NCI-H526 (cell line): ENCODE measurements around the gene FLYWCH1.

Source experiments
- DNase-seq, 2 experiments: peaks; one replicate each; lab custom pipeline; 2025; lab: John Stamatoyannopoulos, UW

The FLYWCH1 gene

DNA sequence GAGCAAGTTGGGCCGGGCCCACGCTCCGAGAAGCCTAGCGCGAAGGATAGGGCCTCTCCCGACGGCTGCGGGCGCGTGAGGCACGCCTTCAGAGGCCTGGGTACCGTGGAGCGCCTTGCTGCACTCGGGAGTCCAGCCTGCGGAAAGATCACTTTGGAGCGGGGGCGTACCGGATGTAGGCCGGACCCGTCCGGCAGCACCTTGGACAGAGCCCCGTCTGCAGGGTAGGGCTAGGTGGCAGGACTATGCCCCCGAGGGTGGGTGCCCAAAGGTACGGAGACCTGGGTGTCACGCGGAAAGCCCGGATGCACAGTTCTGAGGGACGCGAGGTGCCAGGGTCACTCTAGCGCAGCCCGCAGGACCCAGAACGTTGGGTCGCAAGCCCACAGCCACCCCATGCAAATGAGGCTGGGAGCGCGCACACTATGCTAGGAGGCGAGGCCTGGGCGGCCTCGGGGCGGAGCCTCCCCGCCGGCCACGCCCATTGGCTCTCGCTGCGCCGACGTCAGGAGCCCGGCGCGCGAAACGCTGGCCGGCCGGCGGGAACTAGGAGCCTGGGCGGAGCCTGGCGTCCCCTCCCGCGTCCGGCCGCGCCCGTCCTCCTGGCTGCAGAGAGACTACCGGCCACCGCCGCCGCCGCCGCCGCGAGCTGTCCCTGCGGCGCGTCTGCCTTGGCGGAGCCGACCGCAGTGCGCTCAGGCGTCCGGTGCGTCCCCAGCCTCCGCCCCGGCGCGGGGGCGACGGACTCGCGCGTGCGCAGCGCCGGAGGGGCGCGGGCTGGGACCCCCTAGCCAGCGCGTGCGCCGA is 57.2 kb downstream of the FLYWCH1 start, which contains the start of gene PAQR4:
PAQR4 (plus strand) TSS at position 611 of the 807 bp plus-strand sequence. CDS start 327 bp downstream, outside the sequence.
- DNase-seq: peak; percentile 66 to 92

DNA sequence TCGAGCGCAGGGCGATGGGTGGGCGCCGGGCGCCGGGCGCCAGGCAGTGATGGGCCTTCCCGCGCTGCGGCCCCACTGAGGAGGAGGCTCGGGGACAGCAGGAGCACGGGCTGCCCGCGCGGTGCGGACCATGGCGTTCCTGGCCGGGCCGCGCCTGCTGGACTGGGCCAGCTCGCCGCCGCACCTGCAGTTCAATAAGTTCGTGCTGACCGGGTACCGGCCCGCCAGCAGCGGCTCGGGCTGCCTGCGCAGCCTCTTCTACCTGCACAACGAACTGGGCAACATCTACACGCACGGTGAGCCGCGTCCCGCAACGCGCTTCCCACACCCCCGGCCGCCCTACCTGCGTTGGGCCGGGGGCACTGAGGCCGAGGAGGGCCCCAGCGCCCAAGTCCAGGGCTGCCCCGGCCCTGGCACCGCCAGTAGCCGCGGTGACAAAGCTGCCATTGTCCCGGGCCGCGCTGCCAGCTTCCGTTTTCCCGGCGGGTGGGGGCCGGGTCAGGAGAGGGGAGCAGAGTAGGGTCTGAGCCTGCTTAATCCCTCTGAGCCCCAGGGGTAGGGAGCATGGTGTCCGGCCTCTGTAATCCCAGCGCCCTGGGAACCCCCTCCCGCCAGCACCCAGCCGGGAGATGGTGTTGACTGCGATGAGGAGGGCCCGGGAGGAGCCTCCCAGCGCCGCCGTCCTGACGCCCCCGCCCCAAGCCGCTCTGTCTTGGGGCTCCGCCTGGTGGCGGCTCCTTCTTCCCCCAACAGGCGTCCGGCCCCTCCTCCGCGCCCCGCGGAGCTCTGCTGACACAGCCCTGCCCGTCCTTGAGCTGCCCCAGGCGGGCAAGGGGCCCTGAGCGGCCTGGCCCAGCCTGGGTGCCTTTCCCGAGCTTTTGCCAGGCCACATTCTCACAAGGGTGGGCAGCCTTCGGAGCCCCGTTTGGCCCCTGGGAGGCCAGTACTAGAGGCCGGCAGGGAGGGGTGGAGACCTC is 58.1 kb downstream of the FLYWCH1 start:
- peak; percentile 33 to 69 for DNase-seq

DNA sequence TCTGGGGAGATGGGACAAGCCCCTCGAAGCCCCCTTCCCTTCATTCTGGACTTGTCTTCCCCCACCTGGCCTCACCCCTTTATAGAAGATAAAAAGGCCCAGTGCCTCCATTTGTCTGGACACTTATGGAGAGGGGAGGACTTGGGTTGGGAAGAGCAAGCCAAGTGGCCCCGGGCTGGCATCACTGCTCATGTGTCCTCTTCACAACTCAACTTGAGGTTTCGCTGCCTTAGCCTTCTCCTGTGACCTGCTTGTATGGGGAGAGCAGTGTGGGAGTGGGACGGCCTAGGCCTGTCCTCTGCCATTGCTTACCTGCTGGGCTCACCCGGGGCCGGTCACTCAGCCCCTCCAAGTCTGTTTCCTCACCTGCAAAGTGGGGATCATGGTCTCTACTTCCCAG is 58.8 kb downstream of the FLYWCH1 start:
- no peak for DNase-seq

DNA sequence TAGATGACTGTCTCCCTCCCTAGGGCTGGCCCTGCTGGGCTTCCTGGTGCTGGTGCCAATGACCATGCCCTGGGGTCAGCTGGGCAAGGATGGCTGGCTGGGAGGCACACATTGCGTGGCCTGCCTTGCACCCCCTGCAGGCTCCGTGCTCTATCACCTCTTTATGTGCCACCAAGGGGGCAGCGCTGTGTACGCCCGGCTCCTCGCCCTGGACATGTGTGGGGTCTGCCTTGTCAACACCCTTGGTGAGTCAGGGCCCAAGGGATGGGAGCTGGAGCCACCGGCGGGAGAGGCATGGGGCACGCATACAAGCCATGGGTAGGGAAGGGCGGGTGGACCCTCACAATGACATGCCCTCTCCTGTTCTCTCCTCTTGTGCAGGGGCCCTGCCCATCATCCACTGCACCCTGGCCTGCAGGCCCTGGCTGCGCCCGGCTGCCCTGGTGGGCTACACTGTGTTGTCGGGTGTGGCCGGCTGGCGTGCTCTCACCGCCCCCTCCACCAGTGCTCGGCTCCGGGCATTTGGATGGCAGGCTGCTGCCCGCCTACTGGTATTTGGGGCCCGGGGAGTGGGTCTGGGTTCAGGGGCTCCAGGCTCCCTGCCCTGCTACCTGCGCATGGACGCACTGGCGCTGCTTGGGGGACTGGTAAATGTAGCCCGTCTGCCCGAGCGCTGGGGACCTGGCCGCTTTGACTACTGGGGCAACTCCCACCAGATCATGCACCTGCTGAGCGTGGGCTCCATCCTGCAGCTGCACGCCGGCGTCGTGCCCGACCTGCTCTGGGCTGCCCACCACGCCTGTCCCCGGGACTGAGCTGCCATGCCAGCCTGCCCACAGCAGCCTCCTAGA is 59.6 kb downstream of the FLYWCH1 start:
- no peak for DNase-seq

DNA sequence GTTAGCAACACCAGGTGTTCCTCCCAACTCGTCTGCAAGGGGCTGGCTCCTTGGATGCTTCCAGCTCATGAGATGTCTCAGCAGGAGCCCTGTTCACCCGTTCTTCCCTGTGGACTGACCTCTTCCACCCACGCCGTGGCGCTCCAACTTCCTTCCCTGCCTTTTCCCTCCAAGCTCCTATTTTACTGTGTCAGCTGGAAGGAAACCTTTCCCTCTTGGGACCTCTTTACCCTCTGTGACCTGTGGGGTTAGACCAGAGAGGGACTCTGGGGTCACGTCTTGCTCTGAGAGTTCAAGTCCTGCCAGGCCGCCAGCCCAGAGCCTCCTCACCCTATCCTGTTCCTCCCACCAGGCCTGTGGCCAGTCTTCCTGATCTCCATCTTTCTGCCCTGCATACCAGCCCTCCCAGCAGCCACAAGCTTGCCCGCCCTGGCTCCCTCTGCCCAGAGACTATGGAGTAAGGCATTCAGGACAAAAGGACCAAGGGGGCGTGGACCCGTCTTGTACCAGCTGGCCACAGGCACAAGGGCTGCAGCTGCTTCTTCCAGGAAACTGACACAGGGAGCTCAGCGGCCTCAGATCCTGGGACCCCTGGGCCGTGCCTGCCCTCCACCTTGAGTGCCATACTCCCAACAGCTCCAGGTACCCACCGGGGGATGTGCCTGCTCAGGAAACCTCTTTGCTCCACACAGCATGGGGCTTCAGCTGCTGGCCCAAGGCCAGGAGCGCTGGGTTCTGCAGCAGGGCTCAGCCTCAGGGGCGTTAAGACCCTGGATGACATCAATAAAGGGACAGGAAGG is 60.5 kb downstream of the FLYWCH1 start:
- no peak for DNase-seq

DNA sequence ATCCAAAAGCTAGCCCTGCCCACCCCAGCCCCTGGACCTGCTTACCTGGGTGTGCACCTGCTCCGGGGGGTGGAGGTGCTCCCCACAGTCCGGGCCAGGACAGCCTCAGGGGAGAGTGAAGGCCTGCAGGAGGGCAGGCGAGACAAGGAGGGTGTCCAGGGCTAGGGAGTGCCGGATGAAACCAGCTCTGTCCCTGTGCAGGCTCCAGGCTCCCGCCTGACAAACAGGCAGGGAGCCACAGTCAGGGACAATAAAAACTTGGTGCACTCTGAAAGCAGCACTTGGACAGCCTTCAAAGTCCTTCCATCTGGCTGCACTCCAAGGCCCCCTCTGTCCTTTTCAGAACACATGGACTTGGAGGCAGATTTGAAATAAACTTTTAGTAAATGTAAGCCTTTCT is 61.4 kb downstream of the FLYWCH1 start:
- DNase-seq: no peak

DNA sequence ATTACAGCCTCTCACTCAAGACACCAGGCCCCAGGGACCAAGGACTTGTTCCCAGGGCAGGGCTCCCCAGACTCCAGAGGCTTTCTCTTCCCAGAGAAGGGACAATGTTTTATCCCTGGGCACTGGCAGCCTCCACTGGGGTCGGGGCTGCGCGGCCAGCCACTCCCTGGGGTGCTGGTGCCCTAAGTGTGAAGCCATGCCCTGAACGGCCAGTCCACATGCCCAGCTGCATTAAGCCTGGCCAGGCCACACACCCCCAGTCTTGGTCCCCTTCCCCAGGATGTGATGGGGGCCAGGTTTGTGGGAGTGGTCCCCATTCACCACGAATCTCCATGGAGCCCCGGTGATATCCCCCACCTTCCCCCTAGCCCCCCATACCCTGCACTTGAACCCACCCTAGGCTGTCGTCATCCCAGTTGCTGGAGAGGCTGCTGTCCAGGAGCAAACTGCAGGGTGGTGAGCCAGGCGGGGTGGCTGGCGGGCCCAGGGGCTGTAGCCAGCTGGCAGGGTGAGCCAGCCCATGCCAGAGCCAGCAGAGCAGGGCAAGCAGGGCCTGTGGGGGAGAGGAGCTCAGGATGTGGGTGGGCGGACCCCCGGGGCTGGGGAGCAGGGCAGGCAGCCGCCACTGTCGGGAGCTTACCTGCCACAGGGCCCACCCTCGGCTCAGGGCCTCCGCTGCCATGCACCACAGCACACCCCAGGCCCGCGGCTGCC is 62.0 kb downstream of the FLYWCH1 start:
- DNase-seq: no peak

DNA sequence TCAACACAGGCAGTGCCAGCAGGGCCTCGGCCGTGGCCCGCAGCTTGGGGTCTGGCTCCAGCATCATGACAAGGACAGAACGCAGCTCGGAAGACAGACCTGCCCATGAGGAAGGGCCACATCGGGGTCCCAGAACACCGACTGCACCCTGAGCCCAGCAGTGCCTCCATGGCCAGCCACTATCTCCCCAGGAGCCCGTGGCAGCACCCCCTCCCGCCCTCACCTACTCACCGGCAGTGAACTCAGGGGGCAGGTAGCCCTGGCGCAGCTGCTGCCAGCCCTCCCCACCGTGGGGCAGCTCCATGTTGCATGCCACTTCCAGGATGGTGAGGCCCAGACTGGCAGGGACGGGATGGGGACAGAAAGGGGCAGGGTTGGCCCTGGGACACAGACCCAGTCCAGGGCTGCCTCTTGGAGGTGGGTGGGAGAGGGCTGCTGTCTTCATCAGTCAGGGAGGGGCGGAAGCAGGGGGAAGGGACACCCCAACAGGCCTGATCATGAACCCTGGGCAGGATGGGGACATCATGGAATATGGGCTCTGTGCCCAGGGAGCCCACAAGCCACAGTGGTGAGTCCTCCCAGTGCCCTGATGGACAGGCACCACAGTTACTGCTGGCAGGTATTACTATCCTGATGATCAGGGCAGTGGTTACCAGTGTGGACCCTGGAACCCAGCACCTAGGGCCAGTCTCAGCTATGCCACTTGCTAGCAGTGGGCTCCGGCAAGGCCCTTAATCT is 62.8 kb downstream of the FLYWCH1 start:
- no peak for DNase-seq

DNA sequence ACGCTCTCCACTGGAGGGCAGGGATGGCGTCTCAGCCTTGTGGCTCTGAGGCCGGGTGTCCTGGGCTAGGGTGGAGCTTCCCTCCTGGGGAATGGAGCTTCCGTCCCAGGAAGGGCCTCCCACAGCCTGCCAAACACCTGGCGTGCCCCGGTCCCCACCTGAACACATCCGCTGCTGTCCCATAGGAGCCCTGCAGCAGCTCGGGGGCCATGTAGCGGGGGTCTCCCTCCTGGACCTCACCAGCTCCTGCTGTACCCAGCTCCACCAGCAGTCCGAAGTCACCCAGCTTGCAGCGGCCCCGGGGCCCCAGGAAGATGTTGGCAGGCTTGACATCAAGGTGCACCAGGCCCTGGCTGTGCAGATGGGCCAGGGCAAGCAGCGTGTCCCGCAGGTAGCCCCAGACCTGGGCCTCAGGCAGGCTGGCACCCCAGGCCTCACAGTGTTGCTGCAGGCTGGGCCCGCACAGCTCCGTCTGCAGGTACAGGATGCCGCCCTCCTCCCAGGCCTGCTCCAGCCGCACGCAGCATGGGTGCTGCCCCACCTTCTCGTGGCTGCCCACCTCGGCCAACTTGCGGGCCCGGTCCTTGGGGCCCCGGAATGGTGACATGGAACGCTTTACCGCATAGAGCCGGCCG is 63.5 kb downstream of the FLYWCH1 start:
- DNase-seq: no peak

DNA sequence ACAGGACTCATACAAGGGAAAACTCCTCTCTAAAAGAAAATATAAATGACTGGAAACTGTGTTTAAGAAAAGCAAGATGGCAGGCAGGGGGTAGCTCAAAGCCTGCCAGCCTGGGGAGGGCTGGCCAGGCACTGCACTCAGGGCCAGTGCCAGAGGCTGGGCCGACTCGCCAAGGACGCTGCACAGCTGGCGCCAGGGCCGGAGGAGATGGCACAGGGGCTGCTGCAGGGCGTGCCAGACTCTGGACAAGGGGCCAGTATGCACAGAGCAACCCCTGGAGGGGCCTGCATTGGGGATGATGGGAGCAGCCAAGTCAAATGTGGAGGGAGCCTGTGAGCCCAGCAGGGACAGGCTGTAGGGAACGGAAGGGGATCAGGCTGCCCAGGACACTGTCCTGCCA is 64.5 kb downstream of the FLYWCH1 start:
- no peak for DNase-seq

DNA sequence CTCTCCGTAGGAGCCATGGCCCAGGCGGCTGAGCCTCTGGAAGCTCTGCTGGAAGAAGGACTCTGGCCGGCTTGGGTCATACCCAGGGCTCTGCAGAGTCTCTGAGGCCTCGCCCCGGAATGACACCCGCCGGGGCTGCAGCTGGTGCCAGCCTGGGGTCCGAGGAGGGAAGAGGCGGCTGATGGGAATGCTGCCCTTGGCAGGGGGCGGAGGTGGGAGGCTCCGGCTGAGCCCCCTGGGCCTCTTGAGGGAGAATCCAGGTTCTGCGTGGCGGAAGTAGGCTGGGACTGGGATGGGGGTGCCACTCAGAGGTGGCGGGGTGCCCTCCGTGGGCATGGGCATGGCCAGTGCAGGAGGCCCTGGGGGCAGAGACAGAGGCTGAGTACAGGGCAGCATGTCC is 64.9 kb downstream of the FLYWCH1 start:
- no peak for DNase-seq

DNA sequence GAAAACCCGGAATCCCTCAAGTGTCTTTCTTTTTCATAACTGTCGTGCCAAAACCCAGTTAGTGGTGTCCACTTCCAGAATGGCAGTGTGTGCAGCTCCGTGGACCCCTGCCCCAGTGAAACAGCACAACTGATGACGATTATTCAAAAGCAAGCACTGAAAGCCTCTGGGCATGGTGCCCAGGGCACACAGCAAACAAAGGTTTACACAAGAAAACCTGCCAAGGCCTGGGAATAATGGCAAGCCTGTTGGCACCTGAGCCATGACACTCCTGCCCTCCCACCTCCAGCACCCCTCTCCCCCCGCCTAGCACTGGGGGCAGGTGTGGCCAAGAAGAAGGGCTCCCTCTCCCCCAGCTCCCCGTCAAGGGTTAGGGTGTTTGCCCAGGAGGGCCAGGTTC is 65.7 kb downstream of the FLYWCH1 start:
- no peak for DNase-seq

DNA sequence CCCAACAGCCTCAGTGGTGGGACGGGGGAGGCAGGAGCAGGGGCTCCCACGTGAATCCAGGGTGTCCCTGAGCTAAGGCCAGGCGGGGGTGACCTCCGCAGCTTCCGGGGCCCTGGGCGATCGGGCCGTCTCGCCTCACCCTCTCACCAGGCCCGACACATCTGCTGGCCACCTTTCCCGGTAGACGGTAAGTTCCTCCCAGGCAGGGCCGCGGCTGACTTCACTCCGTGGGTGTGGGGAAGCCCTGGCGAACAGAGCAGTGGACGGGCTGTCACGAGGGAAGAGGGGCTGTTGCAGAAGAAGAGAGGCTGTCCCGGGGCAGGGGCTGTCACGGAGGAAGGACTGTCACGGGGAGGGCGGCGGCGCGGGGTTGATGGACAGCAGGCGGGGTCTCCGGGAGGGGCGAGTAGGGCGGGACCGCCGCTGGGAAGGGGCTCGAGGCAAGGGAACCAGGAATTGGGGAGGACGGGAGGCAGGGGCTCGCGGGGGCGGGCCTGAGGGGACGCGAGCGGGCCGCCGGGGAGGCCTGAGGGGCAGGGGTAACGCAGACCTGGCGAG is 68.0 kb downstream of the FLYWCH1 start:
- no peak for DNase-seq

DNA sequence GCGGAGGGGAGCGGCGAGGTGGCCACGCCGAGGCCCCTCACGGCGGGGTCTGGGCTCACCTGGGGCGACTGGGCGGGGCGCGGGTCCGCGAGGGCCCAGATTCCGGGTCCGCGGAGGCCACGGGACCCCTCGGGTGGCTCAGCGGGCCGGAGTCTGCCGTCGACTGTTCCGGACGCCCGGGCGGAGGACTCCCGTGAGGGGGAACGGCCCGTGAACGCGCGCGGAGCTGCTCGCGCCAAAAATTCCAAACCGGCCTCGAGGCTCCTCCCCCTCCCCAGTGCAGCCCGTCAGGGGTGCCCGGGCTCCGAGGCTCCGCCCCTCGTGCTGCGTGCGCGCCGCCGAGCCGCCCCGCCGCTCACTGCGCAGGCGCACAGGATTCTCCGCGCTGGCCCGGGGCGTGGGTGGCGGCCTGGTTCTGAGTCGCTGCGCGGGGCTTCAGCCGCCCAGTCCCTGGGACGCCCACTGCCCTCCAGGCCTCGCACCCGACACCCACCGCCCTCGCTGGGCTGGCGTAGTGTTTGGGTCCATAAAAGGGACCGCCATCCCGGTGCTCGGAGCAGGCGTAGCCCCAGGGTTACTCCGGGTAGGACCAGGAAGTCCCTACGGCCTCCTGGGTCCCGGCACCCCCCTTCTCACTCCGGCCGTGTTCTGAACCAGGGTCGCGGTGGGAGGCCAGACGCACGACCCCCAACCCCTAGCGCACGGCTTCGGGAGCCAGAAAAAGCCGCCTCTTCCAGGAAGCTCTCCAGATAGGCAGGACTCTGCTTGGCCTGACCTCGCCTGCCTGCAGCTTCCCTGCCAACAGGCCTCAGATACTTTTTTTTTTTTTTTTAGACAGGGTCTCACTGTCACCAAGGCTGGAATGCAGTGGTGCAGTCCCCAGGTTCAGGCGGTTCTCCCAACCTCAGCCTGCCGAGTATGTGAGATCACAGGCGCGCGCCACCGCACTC is 68.8 kb downstream of the FLYWCH1 start, which contains the start of gene PKMYT1:
PKMYT1 (minus strand) TSS at position 220 of the 950 bp plus-strand sequence. CDS start 789 bp downstream, outside the sequence.
- peak in 1 of 2 experiments; percentile 90 for DNase-seq

DNA sequence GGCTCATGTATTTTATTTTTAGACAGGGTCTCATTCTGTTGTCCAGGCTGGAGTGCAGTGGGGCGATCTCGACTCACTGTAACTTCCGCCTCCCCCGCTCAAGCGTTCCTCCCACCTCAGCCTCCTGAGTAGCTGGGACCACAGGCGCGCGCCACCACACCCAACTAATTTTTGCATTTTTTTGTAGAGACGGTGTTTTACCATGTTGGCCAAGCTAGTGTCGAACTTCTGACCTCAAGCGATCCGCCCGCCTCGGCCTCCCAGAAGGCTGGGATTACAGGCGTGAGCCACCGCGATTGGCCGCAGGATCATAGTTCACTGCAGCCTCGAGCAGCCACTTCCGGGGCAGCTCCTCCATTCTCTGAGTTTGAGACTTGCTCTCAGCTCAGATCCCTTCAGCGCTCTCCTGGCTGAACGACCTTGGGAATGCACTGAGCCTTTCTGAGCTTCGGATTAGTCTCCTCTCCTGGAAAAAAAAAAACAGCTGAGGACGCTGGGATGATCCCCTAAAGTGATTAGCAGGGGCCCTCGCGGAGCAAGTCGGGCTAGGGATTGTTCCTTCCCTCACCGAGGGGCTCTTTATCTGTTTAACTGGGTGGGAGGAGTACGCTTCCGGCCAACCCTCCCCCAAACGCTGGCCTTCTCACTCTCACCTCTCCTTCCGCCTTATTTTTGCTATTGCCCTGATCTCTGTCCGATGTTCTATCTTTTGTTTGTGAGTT is 69.6 kb downstream of the FLYWCH1 start:
- no peak for DNase-seq

DNA sequence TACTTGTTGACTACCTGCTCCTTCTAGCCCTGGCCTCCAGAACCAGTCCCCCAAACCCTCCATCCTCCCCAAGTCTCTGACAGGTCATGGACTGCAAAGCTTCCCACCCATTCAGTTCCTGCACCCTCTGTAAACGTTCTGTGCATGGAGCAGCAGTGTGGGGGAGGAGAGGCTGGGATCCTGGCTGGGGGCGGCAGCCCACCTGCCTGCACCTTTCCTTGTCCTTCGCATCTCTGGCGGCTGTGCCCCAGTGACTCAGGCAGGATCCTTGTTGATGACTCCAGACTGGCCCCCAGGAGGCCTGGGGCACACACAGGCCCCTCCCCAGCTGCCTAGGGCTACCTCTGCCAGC is 70.1 kb downstream of the FLYWCH1 start:
- no peak for DNase-seq

DNA sequence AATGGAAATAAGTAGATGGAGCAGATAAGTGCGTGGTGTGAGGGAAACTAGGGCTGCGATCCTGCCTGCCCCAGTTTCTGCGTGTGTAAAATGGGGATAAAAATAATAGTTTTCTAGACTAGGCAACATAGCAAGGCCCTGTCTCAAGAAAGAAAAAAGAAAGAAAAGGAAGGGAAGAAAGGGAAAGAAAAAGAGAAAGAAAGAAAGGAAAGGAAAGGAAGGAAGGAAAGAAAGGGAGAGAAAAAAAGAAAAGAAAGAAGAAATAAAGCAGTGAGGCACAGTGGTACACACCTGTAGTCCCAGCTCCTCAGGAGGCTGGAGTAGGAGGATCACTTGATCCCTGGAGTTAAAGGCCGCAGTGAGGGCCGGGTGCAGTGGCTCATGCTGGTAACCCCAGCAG is 70.7 kb downstream of the FLYWCH1 start:
- DNase-seq: no peak
